Measurements from ENCODE around the gene MEGF8.
A peak's percentile ranks its signal among the peaks of the same experiment; 100 is the strongest.
"Not testable (repeated sequence)": the region's sequence is repeated elsewhere in the genome, so short reads cannot be mapped to it uniquely, and the experiment has no call there.

The MEGF8 gene

DNA sequence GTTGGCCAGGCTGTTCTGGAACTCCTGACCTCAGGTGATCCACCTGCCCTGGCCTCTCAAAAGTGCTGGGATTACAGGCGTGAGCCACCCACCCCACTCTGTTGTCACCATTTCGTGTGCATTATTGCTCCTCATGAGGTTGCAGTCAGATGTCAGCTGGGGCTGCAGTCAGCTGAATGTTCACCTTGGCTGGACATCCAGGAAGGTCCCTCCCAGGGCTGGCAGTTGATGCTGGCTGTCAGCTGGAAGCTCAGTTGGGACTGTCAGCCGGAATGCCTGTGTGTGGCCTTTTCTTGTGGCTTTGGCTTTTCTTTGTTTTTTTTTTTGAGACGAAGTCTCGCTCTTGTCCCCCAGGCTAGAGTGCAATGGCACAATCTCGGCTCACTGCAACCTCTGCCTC lies 6.6 kb downstream of the MEGF8 start:
- no peak for DNase-seq

DNA sequence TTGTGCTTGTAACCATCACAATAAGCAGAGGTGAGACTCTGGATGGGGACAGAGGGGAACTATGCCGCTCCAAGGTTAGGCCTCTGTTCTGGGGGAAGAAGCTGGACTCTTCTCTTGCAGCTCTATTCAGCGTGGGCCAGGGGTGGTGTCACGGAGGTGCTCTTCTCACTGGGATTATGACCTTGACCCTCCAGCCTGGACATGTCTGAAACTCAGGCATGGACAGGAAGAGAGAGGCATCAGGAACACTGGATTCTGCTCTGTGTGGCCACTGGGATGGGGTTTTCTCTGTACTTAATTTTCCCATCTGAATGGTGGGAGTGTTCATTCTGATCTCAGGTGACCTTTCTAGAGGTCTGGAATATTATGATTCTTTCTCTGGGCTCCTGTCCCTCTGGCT lies 7.6 kb downstream of the MEGF8 start:
- DNase-seq, result no peak

DNA sequence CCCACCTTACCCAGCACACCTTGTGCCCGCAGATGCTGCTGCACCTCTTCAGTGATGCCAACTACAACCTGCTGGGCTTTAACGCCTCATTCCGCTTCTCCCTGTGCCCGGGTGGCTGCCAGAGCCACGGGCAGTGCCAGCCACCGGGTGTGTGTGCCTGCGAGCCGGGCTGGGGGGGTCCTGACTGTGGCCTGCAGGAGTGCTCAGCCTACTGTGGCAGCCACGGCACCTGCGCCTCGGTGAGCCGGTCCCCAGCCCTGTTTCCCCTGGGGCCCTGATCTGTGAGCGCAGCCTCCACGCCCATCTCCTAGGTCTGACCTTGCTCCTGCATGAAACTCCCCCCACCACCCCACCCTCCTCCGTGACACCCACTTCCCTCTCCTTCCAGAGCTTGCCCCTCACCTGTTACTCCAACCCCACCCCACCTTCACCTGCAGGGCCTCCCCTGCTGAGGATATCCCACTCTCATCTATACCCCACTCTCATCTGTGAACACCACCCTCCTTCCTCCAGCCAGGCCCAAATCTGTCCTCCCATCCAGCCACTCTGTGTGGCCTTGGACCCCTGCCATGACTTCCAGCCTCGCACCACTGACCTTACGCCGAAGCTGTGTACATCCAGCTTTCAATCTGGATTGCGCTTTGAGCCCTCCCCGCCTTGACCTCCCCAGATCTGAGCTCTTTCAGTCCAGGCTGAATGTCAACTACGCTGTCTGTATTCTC lies 8.7 kb downstream of the MEGF8 start:
- DNase-seq, result no peak

DNA sequence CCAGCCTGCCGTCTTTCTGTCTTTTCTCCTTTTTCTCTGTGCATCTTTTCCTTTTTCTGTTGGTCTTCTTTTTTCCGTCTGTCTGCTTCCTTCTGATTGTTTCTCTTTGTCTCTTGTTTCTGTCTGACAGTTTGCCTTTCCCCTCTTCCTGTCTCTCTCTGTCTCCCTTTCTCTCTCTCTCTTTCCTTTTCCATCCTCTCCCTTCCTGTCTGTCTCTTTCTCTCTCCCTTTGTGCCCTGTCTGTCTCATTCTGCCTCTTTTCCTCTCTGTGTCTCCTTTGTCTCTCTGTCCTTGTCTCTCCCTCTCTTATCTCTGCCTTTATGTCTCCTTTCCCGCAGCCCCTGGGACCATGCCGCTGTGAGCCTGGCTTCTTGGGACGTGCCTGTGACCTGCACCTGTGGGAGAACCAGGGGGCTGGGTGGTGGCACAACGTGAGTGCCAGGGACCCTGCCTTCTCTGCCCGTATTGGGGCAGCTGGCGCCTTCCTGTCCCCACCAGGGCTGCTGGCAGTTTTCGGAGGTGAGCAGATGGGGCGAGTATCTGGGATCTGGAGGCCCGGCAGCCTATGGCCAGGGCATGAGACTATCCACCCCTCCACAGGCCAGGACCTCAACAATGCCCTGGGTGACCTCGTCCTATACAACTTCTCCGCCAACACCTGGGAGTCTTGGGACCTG lies 9.4 kb downstream of the MEGF8 start:
- no peak for DNase-seq

DNA sequence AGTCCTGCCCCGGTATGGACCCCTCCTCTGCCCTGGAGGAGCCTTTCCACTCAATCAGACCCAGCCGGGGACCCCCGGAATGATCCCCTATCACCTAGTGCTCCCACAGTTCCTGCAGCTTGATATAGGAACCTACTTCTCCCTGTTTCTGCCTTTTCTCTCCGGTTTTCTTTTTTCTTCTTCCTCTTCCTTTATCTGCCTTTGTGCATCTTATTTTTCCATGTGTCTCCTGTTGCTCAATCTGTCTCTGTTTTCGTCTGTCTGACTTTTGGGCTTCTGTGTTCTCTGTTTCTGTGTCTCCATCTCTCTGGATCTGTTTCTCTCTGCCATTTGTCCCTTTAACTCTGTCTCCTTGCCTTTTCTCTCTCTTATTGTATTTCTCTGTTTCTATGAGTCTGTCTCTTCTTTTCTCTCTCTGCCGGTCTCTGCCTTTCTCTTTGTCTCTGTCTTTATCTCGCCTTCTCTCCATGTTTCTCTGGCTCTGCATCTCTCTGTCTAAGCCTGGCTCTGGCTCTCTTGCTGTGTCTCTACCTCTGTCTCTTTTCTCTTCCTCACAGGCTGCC lies 10.0 kb downstream of the MEGF8 start:
- no peak for DNase-seq

DNA sequence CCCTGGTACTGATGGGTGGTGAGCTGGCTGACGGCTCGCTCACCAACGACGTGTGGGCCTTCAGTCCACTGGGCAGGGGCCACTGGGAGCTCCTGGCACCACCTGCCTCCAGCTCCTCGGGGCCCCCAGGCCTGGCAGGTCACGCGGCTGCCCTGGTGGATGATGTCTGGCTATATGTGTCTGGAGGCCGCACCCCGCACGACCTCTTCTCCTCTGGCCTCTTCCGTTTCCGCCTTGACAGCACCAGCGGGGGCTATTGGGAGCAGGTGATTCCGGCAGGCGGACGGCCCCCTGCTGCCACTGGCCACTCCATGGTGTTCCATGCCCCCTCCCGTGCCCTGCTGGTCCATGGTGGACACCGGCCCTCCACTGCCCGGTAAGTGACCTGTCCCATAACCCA lies 10.5 kb downstream of the MEGF8 start:
- no peak for DNase-seq

DNA sequence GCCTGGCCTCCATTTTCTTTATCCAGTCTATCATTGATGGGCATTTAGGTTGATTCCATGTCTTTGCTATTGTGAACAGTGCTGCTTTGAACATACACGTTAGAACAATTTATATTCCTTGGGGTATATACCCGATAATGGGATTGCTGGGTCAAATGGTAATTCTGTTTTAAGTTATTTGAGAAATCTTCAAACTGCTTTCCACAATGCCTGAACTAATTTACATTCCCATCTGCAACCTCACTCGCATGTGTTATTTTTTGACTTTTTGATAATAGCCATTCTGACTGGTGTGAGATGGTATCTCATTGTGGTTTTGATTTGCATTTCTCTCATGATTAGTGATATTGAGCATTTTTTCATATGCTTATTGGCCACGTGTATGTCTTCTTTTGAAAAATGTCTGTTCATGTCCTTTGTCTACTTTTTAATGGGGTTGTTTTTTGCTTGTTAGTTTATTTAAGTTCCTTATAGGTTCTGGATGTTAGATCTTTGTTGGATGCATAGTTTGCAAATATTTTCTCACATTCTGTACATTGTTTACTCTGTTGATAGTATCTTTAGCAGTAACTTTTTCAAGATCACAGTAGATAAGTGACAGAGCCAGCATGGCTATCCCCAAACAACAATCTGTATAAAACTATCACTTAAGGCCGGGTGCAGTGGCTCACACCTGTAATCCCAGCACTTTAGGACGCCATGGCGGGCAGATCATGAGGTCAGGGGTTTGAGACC lies 13.9 kb downstream of the MEGF8 start:
- not testable (repeated sequence) for DNase-seq

DNA sequence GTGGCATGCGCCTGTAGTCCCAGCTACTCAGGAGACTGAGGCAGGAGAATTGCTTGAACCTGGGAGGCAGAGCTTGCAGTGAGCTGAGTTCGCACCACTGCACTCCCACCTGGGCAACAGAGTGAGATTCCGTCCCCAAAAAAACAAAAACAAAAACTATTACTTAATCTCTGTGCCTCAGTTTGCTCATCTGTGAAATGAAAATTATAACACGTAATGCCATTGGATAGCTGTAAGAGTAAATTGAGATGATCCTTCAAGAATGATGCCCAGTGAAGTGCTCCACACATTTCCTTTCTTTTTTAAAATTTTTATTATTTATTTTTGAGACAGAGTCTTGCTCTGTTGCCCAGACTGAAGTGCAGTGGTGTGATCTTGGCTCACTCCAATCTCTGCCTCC lies 14.5 kb downstream of the MEGF8 start:
- DNase-seq, result not testable (repeated sequence)

DNA sequence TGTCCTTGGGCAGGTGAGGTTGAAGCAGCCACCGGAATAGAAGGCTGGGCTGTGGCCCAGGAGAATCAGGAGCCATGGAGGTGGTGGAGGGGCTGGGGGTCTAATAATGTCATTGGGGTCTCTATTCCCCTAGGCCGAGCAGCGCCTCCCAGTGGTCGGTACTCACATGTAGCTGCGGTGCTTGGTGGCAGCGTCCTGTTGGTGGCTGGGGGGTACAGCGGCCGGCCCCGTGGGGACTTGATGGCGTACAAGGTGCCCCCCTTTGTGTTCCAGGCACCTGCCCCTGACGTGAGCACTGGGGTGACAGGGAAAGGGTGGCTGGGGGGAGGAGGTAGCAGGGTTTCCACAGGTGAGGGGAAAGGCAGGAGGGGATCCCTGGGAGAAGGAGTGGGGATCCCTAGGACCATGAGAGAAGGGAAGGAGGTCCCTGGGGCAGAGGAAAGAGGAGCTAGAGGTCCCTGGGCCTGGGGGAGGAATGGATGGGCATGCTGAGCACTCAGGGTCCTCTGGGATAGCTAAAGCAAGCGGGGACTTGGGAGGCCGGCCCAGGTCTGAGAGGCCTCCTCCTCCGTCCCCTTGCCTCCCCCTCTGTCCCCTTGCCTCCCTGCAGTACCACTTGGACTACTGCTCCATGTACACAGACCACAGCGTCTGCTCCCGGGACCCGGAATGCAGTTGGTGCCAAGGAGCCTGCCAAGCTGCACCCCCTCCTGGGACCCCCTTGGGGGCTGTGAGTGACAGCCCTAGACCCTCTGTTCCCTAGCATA lies 18.1 kb downstream of the MEGF8 start:
- no peak for DNase-seq

DNA sequence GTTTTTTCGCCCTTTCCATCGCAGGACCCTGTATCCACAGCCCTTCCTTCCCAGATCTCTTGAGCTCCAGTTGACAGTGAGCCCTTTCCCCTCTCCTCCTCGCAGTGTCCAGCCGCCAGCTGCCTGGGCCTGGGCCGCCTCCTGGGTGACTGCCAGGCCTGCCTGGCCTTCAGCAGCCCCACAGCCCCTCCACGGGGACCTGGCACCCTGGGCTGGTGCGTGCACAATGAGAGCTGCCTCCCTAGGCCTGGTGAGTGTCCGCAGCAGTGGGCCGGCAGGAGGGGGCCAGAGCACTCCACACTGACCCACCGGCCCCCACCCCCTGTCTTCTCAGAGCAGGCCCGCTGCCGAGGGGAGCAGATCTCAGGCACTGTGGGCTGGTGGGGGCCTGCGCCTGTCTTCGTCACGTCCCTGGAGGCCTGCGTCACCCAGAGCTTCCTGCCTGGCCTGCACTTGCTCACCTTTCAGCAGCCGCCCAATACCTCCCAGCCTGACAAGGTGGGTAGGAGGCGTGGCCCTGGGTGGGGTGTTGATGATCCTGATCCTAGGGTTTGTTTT lies 19.0 kb downstream of the MEGF8 start:
- no peak for DNase-seq

DNA sequence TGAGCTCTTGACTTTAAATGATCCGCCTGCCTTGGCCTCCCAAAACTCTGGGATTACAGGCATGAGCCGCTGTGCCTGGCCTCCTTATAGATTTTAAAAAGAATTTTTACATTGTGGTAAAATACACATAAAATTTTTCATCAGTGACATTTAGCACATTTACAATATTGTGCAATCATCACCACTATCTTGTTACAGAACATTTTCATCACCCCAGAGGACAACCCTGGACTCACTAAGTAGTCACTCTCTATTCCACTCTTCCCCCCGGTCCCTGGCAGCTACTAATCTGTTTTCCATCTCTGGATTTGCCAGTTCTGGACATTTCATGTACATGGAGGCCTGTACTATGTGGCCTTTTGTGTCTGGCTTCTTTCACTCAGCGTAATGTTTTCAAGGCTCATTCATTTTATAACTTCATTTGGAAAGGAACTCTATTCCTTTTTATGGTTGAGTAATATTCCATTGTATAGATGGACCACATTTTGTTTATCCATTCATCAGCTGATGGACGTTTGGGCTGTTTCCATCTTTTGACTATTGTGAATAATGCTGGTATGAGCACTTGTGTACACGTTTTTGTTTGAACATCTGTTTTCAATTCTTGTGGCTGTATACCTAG lies 19.9 kb downstream of the MEGF8 start:
- DNase-seq, result peak; percentile 55

DNA sequence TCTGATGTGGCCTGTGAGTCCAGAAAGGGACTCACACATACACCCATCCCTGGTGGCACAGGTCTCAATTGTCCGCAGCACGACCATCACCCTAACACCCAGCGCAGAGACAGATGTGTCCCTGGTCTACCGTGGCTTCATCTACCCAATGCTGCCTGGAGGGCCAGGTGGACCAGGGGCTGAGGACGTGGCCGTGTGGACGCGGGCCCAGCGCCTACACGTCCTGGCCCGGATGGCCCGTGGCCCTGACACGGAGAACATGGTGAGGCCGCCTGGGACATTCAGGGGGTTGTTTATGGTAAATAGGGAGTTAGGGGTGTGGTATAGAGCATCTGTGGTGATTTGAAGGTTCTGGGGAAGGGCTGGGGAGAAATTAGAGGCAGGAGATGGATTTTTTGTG lies 22.8 kb downstream of the MEGF8 start:
- DNase-seq, result no peak

DNA sequence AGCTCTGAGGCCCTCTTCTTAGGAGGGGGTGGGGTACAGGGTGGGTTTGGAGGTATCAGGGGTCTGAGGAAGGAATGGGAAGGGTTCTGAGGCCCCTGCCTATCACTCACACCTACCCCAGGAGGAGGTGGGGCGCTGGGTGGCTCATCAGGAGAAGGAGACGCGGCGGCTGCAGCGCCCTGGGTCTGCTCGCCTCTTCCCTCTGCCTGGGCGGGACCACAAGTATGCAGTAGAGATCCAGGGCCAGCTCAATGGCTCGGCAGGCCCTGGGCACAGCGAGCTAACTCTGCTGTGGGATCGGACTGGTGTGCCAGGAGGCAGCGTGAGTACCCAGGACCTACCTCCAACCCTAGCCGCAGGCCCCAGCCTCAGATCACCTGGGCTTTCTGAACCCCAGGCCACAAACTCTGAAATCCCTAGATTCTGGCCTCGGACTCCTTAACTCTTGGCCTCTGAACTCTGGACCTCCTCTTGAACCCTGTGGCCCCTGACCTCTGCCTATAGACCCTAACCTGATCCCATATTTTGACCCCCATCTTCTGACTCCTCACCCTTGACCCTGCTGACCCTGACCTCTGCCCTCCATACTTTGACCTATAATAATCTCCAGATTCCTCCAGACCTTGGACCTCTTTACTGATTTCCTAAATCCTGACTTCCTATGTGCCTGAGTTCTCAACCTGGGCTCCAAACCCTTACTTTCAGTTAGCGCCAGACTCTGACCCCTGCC lies 24.1 kb downstream of the MEGF8 start:
- no peak for DNase-seq

DNA sequence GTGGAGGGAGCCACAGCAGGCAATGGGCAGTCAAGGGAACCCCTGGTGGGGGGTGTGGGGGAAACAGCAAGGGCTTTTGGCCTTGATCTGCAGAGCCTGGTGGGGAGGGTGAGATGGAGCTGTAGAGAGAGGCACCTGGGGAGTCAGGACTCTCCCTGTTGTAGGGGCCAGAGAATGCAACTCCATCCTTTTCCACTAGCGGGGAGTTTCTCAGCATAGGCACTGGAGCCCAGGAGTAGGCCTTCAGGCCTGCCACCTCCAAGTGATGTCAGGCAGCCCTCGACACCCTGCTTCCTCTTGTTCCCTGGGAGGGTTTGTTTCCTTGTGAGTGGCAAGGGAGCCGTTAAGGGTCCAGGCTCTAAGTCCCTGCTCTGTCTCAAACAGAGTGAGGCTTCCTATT lies 25.0 kb downstream of the MEGF8 start:
- DNase-seq, result no peak

DNA sequence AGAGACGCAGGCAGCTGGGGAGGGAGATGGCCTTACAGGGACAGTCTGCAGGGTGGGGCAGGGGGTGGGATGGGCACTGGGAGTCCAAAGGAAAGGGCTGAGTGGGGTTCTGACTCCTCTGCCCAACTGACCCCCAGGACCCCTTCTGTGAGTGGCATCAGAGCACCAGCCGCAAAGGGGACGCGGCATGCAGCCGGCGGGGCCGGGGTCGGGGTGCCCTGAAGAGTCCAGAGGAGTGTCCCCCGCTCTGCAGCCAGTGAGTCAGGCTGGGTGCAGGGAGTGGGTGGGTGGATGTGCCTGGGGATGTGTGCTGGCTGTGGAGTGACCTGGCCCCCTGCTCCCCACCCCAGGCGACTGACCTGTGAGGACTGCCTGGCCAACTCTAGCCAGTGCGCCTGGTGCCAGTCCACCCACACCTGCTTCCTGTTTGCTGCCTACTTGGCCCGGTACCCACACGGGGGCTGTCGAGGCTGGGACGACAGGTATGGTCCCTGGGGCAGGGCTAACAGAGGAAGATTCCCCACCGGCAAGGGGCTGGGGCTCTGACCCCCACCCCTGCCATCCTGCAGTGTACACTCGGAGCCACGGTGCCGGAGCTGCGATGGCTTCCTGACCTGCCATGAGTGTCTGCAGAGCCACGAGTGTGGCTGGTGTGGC lies 25.8 kb downstream of the MEGF8 start:
- no peak for DNase-seq

DNA sequence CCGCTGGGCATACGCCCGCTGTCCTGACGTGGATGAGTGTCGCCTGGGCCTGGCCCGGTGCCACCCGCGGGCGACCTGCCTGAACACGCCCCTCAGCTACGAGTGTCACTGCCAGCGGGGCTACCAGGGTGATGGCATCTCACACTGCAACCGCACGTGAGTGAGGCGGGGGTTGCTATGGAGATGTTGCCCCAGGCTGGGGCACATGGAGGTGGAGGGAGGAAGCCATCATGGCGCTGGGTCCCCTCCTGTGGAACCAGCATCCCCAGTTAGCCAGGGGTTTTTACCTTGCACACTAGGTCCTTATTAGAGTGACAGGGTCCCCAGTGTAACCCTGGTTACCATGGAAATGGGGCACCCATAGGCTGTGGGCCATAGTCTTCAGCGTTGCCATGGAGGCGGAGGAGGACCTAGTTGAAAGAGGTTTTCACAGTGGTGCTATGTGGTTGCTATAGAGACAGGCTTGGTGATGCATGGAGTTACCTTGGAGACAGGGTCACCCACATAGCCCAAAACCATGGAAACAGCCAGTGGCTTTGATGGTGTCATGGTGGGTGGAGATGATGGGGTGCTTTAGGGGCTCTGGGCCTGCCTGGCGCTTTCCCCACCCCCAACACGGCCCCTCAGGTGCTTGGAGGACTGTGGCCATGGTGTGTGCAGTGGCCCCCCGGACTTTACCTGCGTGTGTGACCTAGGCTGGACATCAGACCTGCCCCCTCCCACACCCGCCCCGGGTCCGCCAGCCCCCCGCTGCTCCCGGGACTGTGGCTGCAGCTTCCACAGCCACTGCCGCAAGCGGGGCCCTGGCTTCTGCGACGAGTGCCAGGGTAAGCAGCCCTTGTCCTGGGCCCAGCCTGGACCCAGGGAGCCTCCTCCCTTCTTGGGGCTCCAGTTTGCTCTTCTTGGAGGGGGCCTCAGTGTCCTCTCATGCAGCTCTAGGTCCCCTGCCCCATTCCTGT lies 27.1 kb downstream of the MEGF8 start:
- no peak for DNase-seq

DNA sequence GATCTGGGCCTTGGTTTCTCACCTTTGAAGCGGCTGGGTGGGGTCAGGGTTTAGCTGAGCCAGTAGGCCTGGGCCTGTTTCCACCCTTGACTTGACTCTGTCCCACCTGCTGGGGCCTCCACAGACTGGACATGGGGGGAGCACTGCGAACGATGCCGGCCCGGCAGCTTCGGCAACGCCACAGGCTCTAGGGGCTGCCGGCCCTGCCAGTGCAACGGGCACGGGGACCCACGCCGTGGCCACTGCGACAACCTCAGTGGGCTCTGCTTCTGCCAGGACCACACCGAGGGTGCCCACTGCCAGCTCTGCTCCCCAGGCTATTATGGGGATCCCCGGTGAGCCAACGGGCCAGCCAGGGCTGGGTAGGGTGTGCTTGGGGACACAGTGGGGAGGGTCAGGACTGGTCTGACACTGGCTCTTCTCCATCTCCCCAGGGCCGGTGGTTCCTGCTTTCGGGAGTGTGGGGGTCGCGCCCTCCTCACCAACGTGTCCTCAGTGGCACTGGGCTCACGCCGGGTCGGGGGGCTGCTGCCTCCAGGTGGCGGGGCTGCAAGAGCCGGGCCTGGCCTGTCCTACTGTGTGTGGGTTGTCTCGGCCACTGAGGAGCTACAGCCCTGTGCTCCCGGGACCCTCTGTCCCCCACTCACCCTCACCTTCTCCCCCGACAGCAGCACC lies 28.0 kb downstream of the MEGF8 start:
- no peak for DNase-seq

DNA sequence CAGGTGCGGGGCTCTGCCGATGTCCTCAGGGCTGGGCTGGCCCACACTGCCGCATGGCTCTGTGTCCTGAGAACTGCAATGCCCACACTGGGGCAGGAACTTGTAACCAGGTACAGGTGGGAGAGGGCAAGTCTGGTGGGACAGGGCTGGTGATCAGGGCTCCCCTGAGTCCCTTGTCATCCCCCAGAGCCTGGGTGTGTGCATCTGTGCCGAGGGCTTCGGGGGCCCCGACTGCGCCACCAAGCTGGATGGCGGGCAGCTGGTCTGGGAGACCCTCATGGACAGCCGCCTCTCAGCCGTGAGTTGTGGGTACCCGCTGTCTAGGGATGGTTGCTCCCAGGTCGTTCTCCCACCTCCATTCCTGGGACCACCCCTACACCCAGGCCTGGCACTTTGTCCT lies 30.5 kb downstream of the MEGF8 start:
- no peak for DNase-seq

DNA sequence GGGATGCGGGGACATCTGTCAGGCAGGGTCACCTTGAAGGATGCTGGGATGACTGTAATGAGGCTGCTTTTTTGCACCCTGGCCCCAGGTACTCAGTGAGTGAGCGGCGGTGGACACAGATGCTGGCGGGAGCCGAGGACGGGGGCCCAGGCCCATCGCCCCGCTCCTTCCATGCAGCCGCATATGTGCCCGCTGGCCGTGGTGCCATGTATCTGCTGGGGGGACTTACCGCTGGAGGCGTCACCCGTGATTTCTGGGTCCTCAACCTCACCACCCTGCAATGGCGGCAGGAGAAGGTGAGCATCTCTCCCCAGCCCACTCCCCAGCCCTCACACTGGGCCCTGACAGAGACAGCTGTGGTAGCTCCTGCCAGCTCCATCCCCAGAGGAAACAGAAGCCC lies 31.3 kb downstream of the MEGF8 start:
- DNase-seq, result no peak
